ENCODE measurements around the gene DISP2. TPM values are rescaled to one million over a fixed set of nuclear protein-coding genes. Genes with fewer than 3 reads are reported as not detected.
A peak's percentile ranks its signal among the peaks of the same experiment; 100 is the strongest.

DISP2 gene
- total and polyA plus RNA-seq, 2 experiments from 2014 or later = 1.3 to 2.2 TPM

DNA sequence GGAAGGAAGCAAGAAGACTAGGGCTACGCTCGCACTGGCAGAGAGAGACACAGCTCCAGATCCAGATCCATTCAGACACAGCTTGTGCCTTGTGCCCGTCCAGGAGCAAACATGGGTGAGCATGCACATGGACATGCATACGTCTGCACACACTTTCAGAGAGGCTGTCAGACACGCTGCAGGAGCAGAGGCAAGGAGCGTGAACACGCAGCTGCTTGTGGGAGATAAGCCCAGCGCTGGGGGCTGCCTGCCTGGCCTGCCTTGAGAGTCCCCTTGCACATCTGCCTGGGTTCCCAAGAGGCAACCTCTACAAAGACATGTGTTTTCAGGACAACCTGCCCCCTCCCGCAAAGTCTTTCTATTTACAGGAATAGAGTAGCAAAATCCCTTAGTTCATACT, 69.2 kb downstream of the DISP2 start:
- no peaks in the 10 kb centered on the region for H3K9me3 Mint-ChIP-seq
- Histone ChIP-seq H3K27me3 (ENCODE audit: insufficient read depth) (no peaks in the 10 kb centered on the region), H3K4me1 (ENCODE audit: insufficient read depth) (peaks cover 15% of the 10 kb centered on the region), H3K79me2 (replicated peaks; ENCODE audit: insufficient read depth) (no peaks in the 10 kb centered on the region), H2AFZ (no peak overlapping the region), H3F3A (replicated peaks; ENCODE audit: low read depth) (peaks cover 5% of the 10 kb centered on the region; the same call in 1 of the 2 replicates), H4K20me1 (replicated peaks; ENCODE audit: insufficient read depth) (no peaks in the 10 kb centered on the region), H3K4me2 (no peak overlapping the region), H3K27ac (ENCODE audit: low read depth) (no peak overlapping the region), H3K9me2 (ENCODE audit: insufficient read depth) (no peaks in the 10 kb centered on the region), H3K36me3 (ENCODE audit: insufficient read depth) (no peaks in the 10 kb centered on the region), H3K4me3 (no peak overlapping the region)
- TF ChIP-seq, protein P1, sequence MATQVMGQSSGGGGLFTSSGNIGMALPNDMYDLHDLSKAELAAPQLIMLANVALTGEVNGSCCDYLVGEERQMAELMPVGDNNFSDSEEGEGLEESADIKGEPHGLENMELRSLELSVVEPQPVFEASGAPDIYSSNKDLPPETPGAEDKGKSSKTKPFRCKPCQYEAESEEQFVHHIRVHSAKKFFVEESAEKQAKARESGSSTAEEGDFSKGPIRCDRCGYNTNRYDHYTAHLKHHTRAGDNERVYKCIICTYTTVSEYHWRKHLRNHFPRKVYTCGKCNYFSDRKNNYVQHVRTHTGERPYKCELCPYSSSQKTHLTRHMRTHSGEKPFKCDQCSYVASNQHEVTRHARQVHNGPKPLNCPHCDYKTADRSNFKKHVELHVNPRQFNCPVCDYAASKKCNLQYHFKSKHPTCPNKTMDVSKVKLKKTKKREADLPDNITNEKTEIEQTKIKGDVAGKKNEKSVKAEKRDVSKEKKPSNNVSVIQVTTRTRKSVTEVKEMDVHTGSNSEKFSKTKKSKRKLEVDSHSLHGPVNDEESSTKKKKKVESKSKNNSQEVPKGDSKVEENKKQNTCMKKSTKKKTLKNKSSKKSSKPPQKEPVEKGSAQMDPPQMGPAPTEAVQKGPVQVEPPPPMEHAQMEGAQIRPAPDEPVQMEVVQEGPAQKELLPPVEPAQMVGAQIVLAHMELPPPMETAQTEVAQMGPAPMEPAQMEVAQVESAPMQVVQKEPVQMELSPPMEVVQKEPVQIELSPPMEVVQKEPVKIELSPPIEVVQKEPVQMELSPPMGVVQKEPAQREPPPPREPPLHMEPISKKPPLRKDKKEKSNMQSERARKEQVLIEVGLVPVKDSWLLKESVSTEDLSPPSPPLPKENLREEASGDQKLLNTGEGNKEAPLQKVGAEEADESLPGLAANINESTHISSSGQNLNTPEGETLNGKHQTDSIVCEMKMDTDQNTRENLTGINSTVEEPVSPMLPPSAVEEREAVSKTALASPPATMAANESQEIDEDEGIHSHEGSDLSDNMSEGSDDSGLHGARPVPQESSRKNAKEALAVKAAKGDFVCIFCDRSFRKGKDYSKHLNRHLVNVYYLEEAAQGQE (IDR thresholded peaks at IDR 0.05; ENCODE audit: unreplicated experiment) = no peak
- no peak for TF ChIP-seq STAT1 (IDR thresholded peaks at IDR 0.05; ENCODE audit: unreplicated experiment)
- no peak for TF ChIP-seq EZH2phosphoT487 (IDR thresholded peaks at IDR 0.05; ENCODE audit: unreplicated experiment)
- no peak for TF ChIP-seq ZNF331 (CRISPR knock-in tag; IDR thresholded peaks at IDR 0.05; ENCODE audit: low read depth)
- no peak for TF ChIP-seq JUNB (IDR thresholded peaks at IDR 0.05; ENCODE audit: unreplicated experiment)
- no peak for TF ChIP-seq POLR2AphosphoS5 (IDR thresholded peaks at IDR 0.05; ENCODE audit: low read depth)
- TF ChIP-seq NANOG (IDR thresholded peaks at IDR 0.05; ENCODE audit: borderline replicate concordance) = no peak
- TF ChIP-seq, protein P2, sequence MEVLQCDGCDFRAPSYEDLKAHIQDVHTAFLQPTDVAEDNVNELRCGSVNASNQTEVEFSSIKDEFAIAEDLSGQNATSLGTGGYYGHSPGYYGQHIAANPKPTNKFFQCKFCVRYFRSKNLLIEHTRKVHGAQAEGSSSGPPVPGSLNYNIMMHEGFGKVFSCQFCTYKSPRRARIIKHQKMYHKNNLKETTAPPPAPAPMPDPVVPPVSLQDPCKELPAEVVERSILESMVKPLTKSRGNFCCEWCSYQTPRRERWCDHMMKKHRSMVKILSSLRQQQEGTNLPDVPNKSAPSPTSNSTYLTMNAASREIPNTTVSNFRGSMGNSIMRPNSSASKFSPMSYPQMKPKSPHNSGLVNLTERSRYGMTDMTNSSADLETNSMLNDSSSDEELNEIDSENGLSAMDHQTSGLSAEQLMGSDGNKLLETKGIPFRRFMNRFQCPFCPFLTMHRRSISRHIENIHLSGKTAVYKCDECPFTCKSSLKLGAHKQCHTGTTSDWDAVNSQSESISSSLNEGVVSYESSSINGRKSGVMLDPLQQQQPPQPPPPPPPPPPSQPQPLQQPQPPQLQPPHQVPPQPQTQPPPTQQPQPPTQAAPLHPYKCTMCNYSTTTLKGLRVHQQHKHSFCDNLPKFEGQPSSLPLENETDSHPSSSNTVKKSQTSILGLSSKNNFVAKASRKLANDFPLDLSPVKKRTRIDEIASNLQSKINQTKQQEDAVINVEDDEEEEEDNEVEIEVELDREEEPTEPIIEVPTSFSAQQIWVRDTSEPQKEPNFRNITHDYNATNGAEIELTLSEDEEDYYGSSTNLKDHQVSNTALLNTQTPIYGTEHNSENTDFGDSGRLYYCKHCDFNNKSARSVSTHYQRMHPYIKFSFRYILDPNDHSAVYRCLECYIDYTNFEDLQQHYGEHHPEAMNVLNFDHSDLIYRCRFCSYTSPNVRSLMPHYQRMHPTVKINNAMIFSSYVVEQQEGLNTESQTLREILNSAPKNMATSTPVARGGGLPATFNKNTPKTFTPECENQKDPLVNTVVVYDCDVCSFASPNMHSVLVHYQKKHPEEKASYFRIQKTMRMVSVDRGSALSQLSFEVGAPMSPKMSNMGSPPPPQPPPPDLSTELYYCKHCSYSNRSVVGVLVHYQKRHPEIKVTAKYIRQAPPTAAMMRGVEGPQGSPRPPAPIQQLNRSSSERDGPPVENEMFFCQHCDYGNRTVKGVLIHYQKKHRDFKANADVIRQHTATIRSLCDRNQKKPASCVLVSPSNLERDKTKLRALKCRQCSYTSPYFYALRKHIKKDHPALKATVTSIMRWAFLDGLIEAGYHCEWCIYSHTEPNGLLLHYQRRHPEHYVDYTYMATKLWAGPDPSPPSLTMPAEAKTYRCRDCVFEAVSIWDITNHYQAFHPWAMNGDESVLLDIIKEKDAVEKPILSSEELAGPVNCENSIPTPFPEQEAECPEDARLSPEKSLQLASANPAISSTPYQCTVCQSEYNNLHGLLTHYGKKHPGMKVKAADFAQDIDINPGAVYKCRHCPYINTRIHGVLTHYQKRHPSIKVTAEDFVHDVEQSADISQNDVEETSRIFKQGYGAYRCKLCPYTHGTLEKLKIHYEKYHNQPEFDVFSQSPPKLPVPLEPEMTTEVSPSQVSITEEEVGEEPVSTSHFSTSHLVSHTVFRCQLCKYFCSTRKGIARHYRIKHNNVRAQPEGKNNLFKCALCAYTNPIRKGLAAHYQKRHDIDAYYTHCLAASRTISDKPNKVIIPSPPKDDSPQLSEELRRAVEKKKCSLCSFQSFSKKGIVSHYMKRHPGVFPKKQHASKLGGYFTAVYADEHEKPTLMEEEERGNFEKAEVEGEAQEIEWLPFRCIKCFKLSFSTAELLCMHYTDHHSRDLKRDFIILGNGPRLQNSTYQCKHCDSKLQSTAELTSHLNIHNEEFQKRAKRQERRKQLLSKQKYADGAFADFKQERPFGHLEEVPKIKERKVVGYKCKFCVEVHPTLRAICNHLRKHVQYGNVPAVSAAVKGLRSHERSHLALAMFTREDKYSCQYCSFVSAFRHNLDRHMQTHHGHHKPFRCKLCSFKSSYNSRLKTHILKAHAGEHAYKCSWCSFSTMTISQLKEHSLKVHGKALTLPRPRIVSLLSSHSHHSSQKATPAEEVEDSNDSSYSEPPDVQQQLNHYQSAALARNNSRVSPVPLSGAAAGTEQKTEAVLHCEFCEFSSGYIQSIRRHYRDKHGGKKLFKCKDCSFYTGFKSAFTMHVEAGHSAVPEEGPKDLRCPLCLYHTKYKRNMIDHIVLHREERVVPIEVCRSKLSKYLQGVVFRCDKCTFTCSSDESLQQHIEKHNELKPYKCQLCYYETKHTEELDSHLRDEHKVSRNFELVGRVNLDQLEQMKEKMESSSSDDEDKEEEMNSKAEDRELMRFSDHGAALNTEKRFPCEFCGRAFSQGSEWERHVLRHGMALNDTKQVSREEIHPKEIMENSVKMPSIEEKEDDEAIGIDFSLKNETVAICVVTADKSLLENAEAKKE (CRISPR knock-in tag; IDR thresholded peaks at IDR 0.05) = no peak
- no peak for TF ChIP-seq CREB1 (CRISPR knock-in tag; IDR thresholded peaks at IDR 0.05; ENCODE audit: low read depth)
- H3K27ac Mint-ChIP-seq = 0 out of 2 replicates have a peak overlapping the region, but pooled peaks have one; percentile 5
- H3K27me3 Mint-ChIP-seq (ENCODE audit: insufficient read depth, low read depth, poor library complexity) = peaks cover 21% of the 10 kb centered on the region
- ATAC-seq (no peak), DNase-seq (ENCODE audit: low spot score) (no peak)
- peaks cover 20% of the 10 kb centered on the region for H3K4me1 Mint-ChIP-seq
- no peaks in the 10 kb centered on the region for H3K36me3 Mint-ChIP-seq (ENCODE audit: low read depth)
- no peak overlapping the region for H3K4me3 Mint-ChIP-seq

All from GM23338 (cell line).